ENCODE results near the gene GIGYF2.

Gene GIGYF2

DNA sequence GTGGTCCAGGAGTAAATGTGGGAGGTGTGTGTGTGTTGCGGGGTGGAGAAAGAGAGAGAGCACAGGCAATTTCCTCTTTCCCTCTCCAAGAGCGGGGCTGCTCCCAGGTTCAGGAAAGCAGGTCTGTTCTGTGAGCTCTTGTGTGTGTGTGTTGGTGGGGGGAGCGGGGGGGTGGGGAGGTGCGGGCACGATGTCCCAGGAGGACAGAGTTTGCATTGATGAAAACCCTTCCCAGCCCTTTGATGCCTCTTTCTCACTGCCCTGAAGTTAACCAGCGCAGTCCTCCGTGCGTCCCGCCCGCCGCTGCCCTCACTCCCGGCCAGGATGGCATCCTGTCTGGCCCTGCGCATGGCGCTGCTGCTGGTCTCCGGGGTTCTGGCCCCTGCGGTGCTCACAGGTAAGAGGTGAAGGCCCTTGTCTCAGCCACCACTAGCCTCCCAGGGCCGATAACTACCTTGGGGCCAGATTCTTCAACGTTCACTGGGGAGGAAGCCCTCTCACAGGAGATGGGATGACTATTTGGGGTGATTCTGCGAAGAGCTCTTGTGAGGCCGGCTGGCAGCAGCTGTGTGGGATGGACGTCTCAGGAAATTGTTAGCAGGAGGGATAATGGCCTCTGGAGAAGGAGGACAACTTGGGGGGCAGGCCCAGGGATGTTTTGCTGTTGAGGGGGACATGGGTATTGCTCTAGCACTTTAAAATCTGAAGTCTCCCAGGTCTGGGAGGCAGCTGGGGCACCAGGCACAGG, 173.1 kb downstream of the GIGYF2 start, which contains the start of gene SNORC:
SNORC (plus strand) TSS at position 247 of the 748 bp plus-strand sequence; CDS start at position 325, 78 bp downstream.
- DNase-seq: no peak

DNA sequence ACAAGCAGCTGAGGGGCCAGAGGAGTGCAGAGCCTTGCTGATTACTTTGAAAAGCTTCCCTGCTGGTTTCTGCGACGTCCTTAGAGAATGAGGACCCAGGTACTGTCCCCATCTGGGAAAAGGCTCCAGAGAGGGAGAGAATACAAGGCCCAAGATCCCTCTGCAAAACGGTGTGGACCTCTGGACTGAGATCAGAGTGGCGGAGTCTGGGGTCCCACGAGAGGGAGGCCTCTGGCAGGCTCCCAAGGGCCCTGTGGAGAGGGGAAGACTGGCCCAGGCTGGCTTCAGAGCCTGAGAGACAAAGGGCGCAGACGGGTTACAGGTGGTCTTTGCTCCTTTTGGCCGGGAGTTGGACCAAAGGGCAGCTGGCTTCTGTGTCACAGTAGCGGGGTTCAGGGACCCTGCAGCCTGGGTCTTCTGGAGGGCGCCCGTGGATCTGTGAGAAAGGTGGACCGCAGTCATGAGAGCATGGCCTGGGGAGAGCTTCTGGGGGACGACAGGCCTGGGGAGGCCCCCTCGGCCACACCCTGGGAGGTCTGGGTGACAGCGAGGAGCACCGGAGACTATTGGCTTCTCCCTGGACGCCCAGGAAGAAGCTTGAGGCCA, 173.7 kb downstream of the GIGYF2 start:
- no peak for DNase-seq

DNA sequence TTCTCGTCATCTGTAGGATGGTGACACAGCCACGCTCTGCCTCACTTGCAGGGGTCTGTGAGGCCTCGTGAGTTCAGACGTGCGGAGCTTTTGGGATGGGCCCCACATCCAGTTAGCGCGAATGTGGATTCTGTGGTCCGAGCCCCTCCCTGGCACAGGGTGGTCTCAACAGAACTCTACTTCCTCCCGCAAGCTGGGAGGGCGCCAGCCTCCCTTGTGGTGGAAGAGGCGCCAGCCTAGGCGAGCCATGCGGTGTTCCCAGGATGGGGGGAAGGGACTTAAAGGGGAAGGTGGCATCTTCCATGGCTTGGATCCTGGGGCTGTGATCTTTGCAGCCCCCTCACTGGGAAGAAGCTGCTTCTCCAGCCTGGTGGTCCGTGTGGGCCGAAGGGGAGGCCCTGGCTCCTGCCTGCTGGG, 174.3 kb downstream of the GIGYF2 start:
- no peak for DNase-seq

DNA sequence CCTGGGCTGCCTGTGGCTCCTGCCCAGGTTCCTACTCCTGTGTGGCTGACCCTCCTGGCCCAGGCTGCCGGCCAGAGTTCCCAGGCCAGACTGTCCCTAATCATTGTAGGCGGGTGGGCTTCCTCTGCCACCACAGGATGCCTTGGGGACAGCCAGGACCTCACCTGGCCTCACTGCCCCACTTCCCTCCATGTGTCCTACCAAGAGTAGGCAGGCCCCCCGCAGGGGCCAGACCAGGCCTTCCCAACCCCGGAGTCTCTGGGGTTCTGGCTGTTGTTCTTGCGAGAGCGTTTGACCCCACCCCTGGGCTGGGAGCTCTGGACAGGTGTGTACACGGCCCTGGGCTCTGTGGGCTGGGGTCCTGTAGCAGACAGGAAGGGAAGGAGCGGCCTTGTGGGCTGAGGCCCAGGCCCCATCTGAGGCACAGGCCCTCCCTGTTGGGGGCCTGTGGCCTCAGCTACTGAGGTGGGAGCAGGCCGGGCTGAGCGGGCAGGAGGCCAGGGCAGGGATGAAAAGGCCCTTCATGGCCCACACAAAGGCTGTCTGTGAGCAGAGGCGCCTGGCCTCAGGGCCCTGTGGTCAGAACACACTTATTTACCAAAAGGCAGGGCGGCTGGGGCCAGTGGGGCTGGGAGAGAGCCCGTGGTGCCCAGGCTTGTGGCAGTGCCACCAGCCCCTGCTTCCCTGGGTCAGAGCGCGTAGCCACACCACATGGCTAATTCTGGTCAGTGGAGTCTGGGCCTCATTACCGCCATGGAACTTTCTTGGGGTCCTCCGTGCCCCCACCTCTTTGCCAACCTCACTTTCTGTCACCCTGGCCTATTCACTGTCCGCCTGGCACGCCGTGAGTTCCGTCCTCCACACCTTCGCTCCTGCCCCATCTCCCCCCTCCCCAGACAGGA, 175.0 kb downstream of the GIGYF2 start:
- DNase-seq: no peak

DNA sequence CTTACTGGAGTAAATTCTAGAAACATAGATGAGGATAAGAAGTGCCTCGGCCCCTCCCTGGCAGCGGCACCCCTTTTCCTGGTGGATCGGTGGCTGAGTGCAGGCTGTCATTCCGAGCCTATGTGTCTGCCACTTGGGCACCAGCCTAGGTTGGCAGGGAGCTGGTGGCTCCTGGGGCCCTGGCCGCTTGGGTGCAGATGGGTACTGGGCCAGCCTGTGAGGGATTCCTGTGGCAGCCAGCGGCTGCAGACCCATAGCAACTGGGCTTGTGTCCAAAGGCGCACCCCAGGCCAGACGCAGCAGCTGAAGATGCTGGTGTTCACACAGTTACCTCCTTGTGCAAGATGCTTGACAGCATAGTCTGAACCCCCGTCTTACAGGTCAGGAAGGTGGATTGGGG, 175.7 kb downstream of the GIGYF2 start:
- DNase-seq: no peak

DNA sequence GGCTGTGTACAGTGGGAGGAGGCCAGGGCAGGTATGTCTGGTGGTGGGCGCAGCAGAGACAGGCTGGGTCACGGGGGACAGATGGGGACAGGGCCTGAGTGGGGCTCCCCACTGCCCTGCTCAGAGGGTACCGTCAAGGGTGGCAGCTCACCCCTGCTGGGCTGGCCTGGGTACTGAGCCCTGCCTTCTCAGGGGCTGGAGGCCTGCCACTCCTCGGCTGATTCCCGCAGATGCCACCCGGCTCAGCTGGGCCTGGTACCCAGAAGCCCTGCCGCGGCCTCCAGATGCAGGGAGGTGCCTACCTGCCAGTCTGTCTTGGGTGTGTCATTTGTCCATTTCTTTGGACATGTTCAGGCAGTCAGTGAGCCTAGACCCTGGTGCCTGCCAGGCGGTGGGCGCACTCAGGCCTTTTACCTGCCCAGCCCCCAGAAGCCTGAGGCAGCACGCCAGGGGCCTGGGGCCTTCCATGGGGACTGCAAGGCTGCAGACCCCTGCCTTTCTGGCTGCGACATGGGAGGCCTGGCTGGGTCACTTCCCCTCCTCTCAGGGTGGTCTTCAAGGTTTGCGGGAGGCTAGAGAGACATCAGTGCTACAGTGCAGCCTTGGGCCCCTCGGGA, 176.3 kb downstream of the GIGYF2 start:
- no peak for DNase-seq

DNA sequence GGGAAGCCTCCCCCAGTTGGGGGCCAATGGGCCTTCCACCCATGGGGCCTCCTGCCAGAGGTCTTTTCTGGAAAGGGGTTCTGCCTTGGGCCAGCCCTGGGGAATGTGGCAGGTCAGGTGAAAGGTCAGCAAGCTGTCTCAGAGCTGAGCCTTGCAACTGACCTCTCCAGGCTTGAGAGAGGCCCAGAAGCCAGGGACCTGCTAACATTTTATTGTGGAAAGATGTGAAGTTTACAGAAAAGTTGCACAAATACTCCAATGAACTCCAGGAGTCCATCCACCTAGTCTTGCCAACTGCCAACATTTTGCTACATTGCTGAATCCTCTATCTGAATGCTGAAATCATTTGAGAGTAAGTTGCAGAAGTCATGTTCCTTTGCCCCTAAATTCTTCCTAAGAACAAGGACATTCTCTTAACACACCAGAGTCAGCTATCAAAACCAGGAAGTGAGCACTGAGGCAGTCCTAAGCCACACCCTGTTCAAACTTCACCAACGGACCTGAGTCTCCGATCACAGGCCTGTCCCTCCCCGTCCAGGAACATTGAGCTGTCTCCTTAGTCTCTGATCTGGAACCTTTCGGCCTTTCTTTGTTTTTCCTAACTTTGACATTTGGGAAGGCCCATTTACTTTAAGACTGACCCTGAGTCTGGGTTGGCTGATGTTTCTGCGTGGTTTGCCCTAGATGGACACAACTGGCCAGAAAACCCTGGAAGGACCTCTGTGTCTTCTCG, 176.9 kb downstream of the GIGYF2 start:
- no peak for DNase-seq

DNA sequence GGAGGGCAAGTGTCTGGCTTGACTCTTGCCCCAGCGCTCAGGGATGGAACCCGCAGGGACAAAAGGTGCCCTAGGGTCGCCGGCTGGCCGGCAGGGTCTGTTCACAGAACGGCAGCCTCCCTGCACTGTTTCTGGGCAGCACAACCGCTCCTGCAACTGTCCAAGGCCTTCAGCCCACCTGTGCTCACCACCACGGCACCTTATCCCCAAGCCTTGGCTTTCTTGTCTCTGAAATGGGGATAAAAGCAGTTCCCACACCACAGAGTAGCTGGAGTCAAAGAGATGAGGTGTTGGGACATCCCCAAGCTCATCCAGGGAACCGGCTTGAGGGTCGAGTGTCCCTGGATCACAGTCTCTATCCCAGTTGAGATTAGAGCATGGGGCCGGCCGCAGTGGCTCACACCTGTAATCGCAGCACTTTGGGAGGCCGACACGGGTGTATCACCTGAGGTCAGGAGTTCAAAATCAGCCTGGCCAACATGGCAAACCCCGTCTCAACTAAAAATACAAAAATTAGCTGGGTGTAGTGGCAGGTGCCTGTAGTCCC, 177.6 kb downstream of the GIGYF2 start:
- no peak for DNase-seq

DNA sequence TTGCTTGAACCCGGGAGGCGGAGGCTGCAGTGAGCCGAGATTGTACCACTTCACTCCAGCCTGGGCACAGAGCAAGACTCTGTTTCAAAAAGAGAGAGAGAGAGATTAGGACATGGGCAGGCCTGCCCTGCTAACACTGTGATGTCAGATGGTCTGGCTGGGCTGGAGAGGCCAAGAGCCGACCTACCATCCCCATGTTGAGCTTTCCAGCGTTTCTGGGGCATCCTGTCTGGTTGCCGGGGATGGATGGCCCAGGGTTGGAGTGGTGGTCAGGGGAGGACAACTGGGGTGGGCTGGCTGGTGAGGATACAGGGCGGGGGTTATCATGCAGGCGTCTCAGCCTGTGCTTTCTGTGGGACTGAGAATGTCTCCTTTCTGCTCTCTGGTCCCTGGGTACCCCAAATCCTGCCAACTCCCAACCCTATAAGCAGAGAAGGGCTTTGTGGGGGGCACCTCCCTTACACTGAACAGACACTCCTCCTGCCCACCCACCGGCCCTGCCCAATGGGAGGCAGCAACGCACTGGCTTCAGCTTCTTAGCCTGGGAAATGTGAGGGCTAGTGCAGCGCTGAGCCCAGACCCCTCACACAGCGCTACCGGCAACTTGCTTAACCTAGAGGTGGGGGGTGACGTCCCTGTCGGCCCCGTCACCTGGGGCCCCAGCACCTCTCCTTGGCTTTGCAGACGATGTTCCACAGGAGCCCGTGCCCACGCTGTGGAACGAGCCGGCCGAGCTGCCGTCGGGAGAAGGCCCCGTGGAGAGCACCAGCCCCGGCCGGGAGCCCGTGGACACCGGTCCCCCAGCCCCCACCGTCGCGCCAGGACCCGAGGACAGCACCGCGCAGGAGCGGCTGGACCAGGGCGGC, 178.4 kb downstream of the GIGYF2 start:
- no peak for DNase-seq

DNA sequence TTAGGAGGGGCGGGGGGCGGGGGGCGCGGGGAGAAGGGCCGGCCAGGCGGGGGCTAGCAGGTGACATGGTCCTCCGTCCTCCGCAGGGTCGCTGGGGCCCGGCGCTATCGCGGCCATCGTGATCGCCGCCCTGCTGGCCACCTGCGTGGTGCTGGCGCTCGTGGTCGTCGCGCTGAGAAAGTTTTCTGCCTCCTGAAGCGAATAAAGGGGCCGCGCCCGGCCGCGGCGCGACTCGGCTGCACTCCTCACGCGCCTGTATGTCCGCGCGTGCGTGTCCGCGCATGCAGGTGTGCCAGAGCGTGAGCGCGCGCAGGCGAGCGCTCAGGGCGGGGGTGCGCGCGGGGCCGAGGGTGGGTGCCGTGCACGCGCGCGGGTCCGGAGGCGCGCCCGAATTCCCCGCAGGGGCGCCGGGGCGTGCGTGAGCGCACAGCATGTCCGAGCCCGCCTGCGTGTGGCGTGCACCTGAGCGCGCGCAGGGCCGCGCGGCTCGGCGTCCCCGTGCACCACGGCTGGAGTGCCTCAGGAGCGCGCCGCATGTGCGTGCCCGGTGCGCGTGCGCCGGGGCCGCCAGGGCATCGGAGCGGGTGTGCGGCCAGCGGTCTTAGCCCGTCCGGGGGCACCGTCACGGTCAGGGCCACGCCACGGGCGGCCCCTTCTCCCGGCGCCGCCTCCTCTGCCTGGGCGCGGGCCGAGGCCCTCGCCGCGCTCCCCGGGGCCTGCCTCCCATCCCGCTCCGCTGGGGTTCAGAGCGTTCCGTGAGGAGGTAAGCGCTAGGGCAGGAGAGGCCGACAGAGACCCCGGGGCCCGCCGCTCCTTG, 179.2 kb downstream of the GIGYF2 start:
- DNase-seq: peak; percentile 38

DNA sequence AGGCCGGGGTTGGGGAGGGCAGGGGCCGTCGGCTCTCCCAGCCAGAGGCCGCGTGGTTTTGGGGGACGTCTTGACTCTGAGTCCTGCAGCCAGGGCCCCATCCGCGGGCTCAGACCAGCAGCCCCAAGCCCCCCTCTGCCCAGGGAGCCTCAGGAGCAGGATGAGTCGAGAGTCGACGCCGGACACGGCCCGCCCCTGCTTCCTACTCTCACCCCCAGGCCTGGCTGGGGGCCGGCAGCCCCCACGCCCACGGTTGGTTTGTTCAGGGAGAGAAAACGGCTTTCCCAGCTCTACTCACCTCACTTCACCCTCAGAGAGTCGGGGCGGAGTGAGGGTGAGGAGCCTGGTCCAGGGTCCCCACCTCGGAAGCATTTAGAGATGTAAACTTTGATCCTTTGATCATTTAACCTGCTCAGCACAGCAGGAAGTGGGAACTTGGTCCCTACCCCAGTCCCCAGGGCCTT, 179.9 kb downstream of the GIGYF2 start:
- DNase-seq: no peak

DNA sequence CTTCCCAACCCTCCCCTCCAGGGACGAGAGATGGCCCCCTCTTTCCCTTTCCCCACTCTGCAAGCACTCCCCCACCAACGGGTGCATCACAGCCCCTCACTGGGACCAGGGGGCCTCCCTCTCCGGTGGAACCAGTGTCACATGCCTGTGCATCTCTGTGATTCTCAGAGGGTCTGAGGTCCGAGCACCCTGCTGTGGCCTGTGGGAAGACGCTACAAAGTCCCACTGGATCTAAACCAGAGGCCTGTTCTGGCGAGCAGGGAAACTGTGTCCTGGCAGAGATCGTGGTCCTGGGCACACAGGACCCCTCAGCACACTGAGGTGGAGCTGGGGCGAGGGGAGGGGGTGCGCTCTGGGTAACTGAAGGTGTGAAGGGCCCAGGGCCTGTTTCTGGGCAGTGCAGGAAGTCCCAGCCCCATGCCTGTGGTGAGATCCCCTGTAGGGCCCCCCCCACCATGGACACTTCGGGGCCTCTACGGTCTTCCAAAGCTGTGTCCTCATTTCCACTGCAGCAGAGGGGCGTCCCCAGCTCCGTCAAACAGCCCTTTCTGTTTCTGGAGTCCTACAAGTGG, 180.9 kb downstream of the GIGYF2 start:
- no peak for DNase-seq

DNA sequence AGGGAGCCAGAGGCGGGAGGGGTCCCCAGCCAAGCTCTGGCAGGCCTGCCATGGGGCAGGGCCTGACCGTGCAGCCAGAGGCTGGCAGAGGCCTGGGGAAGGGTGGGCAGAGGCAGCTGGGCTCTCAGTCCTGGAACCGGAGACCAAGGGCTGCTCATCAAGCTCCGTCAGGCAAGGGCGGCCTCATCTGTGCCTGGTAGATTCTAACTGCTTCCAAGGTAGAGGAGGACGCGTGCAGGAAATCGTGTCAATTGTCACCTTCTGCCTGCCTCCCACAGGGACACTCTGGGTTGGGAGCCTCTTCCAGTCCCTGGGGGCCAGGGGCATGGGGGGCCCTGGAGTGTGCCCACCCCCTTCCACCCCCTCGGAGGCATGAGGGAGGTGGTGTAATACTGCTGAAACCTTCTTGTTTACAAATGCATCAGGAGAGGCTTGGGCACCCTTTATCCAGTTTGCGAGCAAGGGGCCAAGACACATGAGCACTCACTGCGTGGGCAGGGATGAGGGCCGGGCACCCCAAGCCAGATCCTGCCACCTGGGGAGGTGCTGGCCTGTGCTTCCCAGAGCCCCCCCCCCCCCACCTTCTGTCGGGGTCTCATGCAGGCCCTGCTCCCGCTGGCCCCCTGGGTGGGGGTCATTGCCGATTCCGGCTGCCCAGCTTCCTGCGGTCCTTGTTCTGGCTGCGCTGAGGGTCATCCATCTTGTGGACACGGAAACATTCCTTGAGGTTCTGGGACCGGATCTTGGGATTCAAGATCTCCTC, 181.9 kb downstream of the GIGYF2 start:
- no peak for DNase-seq

DNA sequence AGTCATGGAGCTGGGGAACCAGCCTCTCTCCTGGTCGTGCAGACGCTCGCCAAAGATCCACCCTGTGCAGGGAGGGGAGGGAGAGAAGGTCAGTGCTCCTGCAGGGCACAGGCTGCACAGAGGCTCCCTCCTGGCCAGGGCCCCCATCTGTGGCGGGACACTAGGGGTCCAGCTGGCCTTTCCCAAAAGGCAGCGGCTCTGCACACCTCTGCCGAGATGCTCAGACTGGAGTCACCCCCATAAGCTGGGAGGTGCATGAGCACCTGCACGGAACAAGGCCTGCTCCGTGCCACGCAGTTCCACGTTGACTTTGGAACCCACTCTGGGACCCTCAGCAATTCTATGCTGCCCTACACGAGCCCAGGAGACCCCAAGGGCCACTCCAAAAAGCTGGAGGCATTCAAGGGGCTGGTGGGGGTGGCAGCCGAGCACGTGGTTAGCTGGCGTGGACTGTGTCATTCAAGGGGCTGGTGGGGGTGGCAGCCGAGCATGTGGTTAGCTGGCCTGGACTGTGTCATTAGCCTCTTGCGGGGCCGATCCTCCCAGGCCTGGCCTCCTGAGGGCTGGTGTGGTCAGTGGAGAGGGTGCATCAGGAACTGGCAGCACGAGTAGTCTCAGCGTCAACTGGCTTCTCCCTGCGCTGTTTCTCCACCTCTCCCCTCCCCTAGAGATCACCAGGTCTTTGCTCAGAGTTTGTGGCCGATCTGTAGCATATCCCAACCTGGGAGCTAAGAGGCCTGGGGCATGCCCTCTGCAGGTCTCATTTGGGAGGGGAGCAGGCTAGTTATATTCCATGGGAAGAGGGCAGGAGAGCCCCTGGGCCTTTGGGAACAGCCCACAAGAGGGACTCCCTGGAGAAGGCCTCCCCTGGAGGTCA, 182.7 kb downstream of the GIGYF2 start:
- DNase-seq: no peak

DNA sequence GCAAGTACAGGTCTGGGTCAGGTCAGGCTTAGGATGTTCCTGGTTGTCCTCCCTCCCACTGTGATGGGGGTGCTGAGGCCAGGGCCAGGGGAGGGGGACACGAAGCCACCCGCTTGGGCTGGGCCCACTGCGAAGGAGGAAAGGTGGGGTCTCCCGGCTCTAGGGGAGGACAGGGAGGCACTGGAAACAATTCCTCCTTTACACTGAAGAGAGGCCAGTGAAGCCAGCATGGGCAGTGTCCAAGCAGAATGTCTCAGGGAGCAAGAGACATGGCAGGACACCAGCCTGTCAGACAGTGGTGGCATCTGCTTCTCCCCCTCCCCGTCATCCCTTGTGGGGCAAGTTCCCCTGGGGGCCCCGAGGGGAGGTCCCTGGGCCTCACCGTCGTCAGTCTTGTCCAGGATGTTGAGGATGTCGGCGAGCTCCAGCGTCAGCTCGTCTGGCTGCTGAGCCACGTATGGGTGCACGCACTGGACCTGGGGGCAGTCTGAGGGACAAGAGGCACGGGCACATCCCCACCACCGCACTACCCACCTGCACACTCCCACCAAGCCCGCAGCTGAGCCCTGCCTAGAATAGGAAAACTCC, 183.7 kb downstream of the GIGYF2 start:
- DNase-seq: no peak

DNA sequence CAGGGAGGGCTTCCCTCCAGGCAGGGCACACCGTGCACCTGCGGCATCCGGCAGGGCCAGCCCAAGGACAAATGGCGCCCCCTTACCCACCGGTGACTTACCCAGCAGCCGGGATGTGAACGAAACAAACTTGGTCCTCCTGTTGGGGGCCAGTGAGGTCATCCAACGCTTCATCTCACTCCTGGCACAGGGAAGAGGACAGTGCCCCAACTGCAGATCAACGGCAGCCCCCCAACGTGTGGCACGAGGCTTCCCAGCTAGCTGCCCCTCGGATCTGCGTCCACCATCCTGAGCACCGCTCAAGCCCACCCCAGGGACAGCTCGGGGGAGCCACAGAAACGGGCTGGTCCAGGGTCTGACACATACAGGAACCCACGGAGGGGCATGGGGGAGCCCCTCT, 185.0 kb downstream of the GIGYF2 start:
- no peak for DNase-seq

DNA sequence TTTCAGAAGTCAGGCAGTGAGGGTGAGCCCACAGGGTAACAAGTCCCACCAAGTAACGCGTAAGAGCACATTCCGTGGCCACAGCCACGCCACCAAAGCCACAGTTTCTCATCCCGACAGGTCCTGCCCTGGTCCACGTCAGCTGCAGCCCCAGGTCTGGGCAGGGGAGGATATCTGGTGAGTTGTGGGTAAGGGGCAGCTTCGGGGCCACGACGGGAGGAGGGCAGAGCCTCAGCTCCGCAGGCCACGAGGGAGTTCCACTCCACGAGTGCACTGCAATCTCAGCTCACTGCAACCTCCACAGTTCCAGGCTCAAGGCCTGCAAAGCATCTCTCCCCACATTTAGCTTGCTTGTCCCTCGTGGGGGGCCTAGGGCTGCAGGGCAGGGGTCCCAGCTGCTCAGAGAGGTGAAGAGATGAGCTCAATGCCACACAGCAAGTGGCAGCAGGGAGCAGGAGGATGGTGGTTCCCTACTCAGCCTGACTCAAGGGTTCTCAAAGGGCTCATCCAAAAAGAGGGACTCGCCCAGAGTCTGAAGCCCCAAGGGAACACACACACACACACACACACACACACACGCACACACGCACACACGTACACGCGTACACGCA, 185.5 kb downstream of the GIGYF2 start:
- no peak for DNase-seq
